ENCODE measurements around the gene DUSP10.
A peak's percentile ranks its signal among the peaks of the same experiment; 100 is the strongest.

Gene DUSP10

DNA sequence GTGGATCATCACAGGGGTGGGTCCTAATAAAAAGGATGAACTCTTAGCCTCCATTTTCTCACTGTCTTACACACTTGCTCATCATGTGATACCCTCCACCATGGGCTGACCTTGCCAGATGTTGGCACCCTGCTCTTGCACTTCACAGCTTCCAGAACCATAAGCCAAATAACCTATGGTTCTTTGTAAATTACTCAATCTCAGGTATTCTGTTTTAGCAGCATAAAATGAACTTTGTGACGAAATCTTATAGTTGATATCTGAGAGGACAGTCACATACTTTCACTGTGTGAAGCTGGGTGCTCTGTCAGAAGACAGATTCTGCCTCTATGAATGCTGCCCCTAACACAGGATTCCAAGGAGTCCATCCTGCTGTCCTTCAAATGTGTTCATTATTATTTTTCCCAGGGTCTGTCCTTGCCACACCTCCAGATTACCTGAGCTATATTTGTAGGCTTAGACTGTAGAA is 13.8 kb downstream of the DUSP10 start:
- no peak for FAIRE-seq

DNA sequence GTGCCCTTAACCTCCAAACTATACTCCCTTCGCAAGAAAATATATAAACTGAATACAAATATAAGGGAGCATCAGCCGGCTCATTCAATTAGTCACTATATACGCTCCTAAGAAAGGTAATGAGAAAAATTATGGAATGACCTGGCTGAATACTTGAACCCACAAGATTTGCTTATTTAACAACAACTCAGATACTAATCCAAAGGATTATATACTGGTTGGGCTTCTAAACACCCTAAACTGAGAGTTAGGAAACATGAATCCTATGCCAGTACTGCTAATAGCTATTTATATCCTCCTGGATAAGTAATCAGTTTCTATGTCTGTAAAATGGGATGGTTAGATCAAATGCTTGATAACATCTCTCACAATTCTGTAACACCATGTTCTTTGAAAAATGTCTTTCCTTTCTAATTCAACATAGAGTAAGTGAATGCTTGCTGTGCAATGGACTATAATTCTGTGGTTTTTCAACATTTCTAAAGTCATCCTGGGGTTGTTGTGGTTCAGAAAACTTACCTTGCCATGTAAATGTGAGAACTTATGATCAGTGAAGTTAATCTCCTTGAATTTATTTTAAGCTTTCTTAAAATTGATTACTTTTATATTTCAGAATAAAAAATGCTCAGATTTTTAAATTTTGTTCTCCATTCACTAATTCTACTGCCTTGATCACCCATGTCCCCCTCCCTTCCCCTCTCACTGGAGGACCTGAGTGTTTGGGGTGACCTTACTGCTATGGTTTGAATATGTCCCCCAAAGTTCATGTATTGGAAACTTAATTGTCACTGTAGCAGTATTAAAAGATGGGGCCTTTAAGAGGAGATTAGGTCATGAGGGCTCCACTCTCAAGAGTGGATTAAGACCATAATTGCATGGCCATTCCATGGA is 14.5 kb downstream of the DUSP10 start:
- no peak for FAIRE-seq

DNA sequence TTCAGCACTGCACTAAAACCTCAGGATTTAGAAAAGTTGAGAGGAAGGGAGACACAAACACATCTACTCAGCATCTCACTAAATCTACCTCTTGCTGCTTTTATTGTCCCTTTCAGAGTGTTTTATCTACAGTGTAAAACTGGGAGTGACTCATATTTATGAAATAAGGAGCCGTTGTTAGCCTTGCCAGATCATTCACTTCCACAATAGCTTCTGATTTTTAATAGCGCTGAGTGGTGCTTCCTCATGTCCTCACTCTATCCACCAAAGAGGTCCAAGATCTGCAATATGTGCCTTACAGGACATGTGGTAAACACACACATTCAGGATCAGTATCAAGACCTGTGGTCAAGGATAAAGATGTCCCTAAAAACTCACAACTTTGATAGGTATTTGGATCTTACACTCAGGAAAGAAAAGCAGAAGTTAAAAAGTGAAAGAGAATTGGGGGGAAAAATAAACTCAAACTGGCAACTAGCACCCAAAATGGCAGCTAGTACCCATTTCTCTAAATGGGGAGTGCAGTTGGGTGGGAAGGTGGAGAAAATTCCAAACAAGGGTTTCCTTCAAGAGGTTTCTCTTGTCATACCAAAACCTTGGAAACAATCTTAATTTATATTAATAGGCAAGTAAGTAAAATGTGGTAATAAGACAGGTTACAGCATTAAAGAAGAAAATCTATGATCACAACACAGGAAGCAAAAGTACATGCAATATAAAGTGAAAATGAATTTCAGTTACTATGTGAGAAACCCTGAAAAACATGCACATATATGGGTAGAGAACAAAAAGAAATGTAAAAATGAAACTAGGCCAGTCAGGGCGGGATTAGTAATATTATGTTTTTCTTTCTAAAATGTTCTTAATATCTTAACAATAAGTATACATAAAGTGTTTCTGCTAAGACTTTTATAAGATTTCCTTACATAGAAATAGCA is 15.9 kb downstream of the DUSP10 start:
- FAIRE-seq = no peak

DNA sequence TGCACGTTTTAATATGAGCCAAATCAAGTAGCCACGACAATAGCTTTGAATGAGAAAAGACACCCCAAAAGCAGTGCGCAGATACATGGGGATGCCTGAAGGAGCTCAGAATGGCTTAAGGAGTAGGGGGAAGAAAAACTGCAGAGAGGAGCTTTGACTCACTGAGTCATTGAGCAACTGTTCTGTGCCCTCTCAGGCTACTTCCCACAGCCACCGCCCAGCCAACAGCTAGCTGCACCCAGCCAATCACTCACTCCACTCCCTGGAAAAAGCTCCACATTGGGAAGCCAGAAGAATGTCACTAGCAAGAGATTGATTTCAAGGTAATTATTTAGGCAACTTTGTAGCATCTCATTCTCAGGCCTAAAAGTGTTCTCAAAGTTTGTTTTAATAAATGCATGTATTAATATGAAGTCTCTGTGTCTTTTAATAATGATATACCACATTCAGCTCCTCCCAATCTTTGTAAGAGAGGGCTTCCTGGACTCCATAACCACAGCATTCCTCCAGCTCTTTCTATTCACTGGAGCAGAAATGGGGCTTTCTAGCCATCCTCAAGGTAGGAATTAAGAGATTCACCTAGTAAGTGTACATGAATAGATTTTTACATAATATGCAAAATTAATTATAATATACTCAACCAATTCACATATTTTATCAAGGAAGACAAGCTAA is 16.8 kb downstream of the DUSP10 start:
- FAIRE-seq = no peak

DNA sequence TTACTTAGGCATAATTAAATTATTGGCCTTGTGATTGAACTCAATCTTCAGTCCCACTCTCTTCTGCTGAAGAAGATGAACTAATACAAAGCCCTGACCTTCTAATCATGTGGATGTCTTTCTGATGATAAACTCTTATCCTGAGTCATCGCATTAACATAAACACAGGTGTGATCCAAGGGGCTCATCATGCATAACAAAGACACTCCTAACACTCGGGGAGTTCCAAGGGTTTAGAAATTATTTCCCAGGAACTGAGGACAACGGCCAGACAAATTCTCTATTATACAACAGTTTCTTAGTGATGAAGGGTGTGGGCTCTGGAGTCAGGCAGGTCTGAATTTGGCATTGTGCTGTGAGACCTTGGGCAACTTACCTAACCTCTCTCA is 18.0 kb downstream of the DUSP10 start:
- FAIRE-seq = no peak

DNA sequence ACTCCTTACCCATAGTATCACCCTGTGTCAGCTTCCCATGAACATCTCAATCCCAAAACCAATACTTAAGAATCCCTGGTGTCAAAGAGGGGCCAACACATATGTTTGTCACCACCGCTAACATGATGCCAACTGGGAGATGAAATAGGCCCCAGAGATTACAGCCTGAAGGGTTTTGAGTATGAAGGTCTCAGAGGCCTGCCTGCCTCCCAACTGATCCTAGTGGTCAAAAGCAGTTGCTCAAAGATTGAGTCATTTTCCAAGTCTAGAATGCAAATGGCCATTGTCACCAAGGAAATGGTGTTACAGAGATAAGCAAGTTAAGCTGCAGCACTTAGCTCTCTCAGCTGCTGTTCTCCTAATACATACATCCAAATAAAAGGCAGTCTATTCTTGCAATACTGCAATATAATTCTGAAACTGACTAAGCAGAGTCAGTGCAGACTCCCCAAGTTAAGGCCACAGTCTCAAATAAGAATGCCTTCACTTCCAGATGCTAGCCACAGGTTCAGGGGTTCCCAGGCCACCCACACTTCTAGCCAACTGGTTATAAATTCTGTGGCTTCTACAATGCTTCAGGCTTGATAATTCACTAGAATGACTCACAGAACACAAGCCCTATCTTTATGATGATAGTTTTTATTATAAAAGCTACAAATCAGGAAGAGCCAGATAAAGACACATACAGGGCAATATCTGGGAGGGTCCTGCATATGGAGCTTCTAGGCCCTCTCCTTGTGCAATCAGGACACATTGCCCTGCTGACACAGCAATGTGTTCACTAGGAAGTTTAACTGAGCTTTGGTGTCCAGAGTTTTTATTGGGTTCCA is 18.7 kb downstream of the DUSP10 start:
- no peak for FAIRE-seq

DNA sequence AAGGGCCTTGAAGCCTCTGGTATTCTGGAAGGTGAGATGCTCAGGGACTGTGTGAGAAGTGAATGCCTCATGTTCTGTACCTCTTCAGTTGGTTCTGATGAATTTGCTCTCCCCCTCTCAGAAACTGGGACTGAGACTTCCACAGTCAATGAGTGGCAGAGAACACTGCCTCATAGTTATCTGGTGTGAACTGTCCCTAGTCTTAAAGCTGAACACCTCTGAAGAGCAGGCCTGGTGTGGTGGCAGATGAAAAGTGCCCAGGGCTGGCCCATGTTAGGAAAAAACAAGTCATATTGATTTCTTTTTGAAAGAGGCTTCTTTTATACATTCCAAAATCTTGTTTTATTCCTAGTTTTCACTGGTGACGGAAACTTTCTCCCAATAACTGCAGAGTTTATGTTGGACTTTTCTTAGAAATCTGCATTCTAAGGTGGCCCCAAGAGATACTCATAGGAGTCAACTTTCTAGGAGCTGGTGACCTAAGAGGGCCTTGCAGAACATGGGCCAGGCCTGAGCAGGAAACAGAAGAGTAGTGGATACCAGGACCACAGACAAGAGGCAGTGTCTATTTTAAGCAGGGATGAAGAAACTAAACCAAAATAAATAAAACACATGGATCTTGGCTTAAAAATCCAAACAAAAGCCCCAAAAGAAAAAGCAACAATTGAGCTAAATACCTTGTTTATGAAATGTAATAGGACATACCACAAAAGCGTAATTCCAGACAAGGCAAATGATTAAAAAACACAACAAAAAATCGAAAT is 19.5 kb downstream of the DUSP10 start:
- FAIRE-seq = no peak

DNA sequence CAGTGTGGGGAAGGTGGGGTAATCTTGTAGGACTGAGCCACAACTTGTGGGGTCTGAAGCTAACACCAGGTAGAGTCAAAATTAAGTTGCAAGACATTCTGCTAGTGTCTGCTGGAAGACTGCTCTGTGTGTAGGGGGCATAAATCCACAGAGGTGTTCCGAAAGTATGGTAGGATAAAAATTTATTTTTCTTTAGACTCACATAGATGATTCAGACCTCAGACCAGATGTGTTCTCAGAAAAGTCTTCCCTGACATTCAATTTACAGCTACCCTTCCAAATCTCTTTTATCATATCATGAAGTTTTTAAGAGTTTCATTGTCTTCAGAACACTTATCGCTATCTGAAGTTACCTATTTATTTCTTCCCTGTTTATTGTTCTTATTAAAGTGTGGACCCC is 21.3 kb downstream of the DUSP10 start:
- no peak for FAIRE-seq

DNA sequence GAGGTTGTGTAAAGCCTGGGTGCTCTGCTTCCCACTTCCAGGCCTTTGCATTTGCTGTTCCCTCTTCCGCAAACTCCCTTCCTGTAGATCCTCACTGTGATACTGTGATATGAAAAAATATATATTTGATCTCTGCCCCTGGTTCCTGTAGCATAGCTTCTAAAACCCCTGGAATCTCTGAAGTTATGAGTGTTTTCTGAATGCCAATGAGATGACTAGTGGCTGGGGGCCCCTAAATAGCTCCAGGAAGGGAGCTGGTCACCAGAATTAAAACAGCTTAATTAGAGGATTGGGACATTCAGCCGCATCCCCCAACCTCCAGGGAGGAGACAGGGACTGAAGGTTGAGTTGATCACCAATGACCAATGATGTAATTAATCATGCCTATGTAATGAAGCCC is 21.9 kb downstream of the DUSP10 start:
- FAIRE-seq = no peak

DNA sequence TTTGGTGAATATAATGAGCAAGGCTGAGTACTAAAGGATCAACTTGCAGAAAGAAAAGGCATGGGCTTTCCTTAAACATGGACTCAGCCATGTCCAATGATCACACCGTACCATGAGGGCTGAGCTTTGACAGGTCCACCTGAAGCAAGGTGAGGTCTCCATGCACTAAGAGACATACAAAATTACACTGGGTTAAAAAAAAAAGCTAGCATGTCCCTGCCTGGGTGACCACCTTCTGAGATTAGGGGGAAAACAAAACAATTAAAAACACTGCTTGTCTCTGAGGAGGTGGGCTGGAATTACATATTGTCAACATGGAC is 22.7 kb downstream of the DUSP10 start:
- FAIRE-seq = no peak

DNA sequence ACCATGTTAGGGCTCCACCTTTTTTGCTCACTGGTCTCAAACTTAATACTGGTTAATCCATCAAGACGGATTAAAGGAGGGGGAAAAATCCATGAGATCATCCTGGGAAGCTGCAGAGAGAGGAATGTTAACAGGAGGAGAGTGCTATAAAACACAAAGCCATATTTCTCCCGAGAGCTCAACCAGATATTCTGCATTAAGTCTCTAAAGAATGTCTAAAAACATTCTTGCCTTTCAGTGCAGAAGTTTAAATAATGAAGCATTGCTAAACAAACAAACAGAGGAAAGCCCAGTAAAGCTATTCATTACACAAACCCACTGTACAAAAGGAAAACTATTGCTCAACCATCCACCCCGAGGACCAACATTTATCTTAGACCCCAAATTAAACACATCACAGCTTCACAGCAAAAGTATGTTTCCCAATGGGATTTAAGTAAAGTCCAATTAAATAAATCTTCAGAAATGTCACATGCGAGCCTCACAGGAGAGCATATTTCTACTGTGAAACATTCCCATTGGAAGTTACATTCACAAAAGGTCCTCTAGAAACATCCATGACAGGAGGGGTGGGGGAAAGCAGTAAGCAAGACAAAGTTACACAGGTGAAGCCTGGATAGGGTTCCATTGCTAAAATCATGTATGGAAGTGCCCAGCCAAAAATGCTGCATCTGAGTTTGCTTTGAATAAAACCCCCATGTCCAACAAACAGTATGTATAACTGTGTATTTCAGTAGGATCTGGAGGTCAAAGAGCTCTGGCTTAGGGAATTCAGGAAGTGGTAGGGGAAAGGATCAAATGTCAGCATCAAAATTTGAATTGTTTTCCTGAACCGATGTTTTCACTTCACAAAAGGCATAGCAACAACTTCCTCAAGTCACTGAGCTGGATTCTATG is 23.3 kb downstream of the DUSP10 start:
- FAIRE-seq = no peak

DNA sequence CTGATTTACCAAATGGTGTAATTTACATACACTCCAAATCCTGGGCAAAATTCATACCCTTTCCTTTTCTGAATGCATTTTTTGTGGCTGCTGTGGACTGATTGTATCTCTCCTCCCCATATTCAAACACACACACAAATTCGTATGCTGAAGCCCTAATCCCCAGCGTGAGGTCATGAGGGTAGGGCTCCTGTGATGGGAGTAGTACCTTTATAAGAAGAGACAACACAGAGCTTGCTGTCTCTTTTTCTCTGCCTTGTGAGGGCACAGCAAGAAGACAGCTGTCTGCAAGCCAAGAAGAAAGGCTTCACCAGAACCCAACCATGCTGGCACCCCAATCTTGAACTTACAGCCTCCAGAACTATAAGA is 24.4 kb downstream of the DUSP10 start:
- no peak for FAIRE-seq

DNA sequence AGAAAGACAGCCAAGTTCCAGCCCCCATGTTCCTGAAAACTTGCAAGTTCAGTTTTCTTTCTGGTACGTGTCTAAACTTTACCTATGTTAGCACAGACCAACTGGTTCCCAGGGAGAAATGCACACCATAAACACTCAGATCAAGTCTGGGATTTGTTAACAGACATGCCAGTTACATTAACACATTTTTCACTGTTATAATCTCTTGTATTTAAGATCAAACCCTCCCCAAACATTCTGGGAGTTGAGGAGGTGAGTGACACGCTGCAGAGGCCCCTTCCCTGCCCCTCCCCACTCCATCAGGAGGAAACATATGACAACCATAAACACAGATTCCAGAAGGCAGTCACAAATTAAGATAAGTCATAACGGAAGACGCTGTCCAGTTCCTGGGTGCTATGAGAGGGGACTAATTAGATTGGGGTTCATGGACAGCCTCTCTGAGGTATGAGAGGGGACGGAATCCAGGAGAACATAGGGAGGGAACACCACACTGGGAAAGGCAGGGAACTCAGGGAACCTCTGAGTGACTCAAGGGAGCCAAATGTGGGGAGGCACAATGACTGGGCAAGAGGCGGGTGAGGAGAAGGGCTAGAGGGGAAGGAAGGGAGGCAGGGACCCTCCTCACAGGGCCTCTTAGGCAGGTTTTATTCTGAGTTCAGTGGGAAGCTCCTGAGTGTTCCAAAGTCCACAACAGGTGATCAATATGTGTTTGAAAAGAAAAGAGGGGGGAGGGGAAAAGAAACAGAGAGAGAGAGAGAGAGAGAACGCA is 25.0 kb downstream of the DUSP10 start:
- FAIRE-seq = no peak

DNA sequence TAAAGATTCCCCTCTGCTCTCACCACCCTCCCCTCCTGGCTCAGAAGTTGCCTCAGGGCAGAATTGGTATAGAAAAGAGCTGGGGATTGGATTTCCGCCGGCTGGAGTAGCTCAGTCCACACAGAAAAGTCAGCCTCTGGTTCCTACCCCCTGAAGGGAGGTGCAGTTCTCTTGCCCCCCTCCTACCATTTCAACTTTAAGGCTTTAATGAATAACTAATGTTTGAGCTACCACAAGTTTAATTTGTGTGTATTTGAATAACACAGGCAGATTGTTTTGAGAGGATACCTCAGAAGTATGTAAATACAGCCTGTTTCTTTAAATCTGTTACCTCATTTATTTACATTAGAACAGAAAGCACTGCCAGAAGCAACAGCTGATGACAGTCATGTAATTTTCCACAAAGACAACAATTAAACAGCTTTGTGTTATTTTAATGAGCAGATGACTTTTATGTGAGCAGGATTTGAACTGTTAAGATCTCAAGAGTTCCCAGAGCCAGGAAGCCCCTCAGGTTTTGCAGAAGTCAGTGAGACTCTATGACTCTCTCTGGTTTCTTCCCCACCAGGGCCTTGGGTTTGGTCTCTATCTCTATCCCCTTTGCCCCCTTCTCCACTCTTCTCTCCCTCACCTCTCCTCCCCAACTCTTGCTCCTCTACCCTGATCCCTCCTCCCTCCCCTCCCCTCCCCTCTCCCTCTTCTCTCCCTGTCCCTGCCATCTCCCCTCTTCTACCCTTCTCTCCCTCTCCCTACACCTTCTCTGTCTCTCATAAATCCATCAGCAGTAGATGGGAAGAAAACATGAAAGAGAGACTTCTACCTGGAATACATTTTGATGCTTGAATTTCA is 26.3 kb downstream of the DUSP10 start:
- FAIRE-seq = peak; percentile 86

DNA sequence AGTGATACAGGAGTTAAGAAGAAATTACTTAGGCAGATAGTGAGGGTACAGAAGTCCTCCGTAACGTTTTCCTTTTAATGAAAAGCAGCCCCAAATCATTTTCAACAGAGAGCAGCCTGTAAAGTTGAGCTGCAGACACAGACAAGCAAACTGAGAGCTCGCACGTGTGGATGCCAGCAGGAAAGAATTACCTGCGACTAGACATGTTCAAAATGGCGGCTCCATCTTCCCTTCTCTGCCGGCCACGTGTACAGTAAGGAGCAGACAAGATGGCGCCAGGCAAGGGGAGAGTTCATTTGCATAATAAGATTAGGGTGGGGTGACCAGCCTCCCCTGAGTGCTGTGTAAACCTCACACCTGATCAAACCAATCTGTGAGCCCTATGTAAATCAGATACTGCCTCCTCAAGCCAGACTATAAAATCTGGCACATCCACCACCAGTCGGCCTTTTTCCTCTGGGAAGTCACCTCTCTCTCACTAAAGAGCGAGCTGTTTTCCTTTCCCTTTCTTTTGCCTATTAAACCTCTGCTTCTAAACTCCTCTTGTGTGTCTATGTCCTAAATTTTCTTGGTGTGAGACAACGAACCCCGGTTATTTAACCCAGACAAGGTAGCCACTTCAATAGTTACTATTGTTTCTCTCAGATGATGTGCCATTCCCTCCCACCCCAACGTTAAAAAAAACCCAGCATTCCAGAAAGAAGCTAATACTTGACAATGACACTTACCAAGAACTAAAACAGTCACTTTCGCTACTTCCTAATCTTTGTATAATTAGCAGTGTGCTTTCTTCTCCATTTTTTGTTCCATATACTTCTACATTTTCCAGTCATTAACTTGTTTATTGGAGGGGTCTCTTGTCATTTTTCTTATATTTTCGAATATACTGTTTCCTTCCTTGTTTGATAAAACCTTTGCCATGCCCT is 27.4 kb downstream of the DUSP10 start:
- no peak for FAIRE-seq

DNA sequence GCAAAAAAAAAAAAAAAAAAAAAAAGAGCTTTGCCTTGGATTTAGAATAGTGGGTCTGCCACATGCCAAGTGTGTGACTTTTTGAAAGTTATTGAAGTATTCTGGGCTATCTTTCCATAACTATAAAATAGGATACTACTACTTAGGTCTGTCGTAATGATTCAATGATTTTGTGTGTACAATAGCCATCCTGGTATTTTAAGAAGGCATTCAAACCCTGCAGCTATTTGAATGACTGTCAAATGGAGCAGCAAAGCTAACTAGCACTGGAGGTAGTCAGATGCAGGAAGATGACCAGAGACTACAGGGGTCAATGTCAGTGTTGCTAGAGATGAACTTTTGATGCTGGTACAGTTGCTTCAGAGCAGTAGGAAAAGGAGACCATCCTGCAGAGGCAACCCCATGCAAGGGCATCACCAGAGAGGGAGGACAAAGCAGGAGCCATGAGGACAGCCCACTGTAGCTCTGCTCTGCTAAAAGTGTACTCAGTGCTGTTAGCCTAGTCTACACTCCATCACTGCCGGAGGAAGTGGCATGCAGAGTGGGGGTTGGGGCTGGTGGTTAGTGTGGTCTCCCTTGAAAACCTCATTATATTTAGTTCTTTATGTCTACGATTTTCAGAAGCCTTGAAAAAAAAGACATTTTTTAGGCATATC is 29.0 kb downstream of the DUSP10 start:
- FAIRE-seq = no peak

DNA sequence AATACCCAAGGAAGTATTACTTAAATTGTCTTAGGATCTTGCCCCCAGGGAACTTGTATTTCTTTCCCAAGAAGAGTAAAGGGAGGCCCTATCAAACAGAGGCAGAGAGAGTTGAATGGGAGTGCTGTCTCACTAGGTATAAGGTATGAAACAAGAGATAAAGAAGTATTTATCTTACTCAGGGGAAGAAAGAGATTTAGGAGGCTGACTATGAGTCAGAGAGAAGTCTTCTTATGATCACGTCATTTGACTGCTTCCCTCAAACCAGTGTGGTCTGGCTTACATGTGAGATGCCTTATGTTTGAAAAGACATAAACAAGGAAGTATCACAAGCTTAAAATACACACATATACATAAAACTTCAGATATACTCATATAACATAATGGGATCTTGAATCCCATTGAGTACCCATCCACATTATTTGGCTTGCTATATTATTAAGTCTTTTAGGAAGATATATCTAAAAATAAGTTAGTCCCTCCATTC is 29.6 kb downstream of the DUSP10 start:
- no peak for FAIRE-seq
